ENCODE measurements around the gene DHTKD1.

Gene DHTKD1, protein sequence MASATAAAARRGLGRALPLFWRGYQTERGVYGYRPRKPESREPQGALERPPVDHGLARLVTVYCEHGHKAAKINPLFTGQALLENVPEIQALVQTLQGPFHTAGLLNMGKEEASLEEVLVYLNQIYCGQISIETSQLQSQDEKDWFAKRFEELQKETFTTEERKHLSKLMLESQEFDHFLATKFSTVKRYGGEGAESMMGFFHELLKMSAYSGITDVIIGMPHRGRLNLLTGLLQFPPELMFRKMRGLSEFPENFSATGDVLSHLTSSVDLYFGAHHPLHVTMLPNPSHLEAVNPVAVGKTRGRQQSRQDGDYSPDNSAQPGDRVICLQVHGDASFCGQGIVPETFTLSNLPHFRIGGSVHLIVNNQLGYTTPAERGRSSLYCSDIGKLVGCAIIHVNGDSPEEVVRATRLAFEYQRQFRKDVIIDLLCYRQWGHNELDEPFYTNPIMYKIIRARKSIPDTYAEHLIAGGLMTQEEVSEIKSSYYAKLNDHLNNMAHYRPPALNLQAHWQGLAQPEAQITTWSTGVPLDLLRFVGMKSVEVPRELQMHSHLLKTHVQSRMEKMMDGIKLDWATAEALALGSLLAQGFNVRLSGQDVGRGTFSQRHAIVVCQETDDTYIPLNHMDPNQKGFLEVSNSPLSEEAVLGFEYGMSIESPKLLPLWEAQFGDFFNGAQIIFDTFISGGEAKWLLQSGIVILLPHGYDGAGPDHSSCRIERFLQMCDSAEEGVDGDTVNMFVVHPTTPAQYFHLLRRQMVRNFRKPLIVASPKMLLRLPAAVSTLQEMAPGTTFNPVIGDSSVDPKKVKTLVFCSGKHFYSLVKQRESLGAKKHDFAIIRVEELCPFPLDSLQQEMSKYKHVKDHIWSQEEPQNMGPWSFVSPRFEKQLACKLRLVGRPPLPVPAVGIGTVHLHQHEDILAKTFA

GRCh38 chr10:12068449-12069269, at the start of gene DHTKD1:
Gene DHTKD1 (plus strand): TSS chr10:12068954. CDS start chr10:12069034, 80 bp downstream.
- DNase-seq (ENCODE audit: low read depth in 4 of 4, low spot score in 1 of 4), result peak; percentile 97 to 99 (median 98)

DNA sequence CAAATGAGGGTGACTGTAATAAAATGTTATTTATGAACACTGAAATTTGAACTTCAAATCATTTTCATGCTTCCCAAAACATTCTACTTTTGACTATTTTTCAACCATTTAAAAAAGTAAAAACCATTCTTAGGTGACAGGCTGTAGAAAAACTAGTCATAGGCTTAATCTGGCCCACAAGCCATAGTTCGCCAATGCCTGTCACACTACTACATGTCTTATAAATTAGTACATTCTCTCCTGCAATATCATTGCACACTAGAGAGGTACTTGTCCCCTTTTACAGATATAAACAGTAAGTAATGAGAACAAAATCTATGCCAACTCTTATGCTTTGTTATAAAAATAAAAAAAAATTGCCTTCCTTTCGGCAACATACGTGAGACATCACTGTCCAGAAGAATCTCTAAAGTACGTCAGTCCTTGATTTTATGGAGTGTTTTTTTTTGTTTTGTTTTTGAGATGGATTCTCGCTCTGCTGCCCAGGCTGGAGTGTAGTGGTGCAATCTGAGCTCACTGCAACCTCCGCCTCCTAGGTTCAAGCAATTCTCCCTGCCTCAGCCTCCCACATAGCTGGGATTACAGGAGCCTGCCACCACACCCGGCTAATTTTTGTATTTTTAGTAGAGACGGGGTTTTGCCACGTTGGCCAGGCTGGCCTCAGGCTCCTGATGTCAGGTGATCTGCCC, 49.3 kb upstream of the DHTKD1 start:
- no peak for DNase-seq (ENCODE audit: low read depth in 4 of 4, low spot score in 1 of 4)

- no peak for DNase-seq (ENCODE audit: low read depth in 4 of 4, low spot score in 1 of 4)
Observed at GRCh38 chr10:12020574-12020973, 48.2 kb upstream of the DHTKD1 start.

DNA sequence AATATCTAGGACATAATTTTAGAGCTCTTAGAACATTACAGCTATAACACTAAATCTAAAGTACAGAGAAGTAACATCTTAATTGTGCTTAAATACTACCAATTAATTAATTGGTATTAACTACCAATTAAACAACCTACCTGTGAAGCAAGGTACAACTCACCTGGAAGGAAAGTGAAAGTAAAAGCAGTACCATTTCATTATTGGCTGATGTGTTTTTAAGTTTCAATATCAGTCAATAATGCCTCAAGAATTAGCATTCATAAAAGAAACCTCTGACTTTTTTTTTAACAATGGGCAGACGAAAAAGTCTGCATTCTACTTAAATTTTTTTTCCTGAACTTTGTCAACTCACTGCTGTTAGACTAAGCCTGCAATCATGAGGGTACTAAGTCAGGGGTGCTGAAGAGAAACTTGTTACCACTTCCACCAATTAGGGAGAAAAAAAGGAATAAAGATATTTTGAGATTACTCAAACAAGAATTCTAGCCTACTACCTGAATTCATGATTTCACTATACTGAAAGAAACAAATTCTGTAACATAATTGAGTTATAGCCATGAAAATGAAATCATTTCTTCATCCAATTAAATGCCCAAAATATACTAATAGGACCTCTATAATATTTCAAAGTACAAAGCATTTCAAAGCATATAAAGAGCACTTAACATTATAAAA, 46.0 kb upstream of the DHTKD1 start:
- DNase-seq (ENCODE audit: low read depth in 4 of 4, low spot score in 1 of 4), result no peak

GRCh38 chr10:12025591-12025990, 43.2 kb upstream of the DHTKD1 start:
- DNase-seq (ENCODE audit: low read depth in 4 of 4, low spot score in 1 of 4), result no peak

DNA sequence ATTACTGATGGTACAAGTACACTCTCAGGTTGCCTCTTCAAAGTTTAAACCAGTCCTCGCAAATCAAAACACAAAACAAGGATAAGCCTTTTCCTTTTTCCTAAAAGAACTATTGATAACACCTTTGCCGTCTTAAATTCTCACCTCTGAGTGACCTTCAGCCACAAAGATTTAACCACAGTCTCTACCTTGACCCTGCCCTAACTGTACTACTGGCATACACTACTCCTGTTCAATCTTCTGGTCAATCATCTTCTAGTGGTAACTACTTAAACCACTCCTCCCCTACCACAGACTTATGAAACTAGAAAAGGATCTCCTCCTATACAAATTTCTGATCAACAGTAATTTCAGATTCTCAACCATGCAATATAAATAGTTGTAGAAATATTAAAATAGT, 41.2 kb upstream of the DHTKD1 start:
- DNase-seq (ENCODE audit: low read depth in 4 of 4, low spot score in 1 of 4), result no peak

GRCh38 chr10:12031404-12031803, 37.4 kb upstream of the DHTKD1 start:
- no peak for DNase-seq (ENCODE audit: low read depth in 4 of 4, low spot score in 1 of 4)

DNA sequence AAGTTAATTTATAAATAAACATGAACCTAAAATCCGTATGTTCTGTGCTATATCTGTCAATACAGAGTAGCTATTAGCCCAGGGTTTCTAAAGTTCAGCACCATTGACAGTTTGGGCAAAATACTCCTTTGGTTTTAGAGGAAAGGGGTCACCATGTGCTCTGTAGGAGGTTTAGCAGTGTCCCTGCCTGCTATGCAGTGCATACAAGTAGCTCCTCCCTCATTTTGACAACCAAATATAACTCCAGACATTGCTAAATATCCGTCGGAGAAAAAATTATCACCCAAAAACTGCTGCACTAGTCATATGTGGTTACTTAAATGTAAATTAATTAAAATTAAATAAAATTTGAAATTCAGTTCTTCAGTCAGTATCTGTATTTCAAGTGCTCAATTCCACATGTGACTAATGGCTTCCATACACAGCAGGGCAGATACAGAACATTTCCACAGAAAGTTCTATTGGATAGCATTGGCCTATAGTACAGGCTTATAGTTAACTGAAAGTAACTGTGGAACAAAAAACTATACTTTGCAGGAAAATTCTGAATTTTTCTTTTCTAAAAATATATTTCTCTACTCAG, 32.6 kb upstream of the DHTKD1 start:
- DNase-seq (ENCODE audit: low read depth in 4 of 4, low spot score in 1 of 4), result no peak

DNA sequence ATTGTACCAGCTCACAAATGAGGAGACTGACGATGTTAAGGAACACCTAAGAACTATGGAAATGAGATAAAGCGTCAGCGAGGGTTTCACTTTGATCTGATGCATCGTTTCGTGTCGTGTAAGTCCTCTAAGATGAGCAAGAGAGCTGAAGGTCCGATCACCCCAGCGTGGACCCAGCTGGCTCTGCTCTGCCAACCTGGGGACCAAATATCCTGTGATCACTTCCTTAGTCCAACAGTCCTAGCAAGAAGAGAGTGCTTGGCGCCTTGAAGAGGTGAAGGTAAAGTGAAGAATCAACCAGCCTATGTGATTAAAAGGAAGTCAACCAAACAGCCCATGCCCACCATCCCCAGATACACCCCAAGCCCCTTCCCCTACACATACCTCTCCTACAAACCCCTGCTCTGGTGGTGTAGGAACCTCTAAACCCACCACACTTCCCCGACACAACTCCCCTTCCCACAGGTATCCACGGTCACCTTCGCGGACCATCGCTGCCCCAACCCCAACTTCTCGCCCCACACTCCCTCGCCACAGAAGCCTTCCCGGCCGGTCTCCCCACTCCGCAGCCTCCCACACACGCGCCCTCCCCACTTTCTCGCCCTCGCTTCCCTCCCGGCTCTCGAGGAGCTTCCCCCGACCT, 26.9 kb upstream of the DHTKD1 start:
- peak in 2 of 4 experiments; percentile 1 to 14 for DNase-seq (ENCODE audit: low read depth in 4 of 4, low spot score in 1 of 4)

DNA sequence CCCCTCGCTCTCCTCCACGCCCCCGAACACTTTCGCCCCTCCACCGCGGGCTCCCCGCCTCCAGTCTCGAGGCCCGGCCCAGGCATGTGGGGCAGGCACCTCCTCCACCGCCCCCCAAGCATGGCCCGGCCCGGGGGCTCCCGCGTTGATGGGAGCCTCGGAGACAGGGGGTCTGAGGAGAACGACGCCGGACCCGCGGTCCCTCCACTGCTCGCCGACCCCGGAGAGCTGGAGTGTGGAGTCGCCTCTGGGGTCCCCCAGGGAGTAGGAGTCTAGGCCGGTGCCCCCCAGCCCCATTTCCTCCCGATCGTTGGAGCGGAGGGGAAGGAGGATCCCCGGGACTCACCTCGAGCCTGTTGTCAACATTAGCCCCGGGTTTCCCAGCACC, 26.4 kb upstream of the DHTKD1 start:
- DNase-seq (ENCODE audit: low read depth in 4 of 4, low spot score in 1 of 4), result peak; percentile 12 to 32 (median 16)

DNA sequence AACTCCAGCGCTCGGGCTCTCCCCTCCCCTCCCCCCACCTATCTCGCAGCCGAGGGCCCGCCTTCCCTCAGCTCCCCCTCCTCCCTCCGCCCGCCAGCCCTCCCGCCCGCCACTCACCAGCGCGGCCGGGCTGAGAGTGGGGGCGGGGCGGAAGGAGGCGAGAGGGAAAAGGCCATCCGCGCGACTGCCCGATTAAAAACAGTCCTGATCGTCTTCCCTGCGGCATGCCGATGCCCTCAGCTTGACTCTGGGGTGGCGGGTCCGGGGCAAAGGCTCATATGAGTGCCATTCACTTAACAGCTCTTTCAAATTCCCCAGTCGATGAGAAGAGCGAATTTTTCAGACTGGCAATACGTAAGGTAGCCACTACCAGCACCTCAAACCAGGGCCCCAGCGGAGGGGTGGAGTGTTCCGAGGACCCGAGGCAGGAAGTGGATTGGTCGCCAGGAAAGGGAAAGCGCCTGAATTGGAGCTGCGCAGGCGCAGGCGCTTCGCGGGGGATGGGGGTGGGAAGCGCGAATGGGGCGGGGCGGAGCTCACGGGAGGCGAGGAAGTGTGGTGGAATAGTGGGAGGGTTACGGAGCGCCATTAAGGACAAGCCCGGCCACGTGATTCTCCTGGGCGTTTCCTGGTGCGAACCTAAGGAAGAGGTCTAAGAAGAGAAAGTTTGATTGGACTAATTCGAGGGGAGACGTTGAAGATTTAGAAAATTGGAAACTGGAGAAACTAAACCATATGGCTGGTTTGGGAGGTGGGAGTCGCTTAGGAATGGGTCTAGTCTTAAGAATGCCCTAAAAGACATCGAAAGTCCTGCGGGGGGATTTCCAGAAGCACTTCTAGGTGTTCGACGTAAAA, 25.7 kb upstream of the DHTKD1 start, which contains the start of gene UPF2:
TSS of gene UPF2 (minus strand) at position 13 of the 855 bp plus-strand sequence. CDS start 7,386 bp downstream, outside the sequence.
- DNase-seq (ENCODE audit: low read depth in 4 of 4, low spot score in 1 of 4), result peak; percentile 94 to 99 (median 96)

DNA sequence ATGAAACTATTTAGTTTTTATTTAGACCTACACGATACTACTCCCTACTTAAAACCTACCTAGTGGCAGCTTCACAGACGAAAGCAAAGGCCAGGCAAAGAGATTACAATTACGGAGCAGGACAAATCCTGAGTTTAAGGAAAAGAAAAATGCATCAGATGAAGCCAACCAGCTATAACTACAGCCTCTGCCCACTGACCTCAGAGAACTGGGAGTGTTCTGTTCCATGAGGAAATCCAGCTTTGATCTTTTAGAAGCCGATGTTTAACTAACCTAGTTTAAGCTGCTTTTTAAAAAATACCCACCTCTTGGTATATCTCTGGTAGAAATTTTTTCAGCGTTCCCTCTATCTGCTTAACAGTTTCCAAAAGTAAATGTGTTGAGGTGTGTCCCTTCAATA, 23.2 kb upstream of the DHTKD1 start:
- no peak for DNase-seq (ENCODE audit: low read depth in 4 of 4, low spot score in 1 of 4)

DNA sequence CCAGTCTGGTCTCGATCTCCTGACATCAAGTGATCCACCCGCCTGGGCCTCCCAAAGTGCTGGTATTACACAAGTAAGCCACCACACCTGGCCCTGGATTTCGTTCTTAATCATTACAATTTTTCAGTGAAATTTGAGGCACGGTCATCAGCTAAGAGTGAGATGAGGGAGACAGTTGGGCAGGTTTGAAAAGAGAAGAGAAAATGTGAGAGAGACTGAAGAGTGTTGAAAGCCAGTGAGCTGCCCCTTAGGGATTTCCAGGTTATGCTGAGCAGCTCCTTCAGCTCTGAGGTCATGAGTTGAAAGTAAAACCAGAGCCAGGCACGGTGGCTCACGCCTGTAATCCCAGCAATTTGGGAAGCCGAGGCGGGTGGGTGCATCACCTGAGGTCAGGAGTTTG, 20.2 kb upstream of the DHTKD1 start:
- no peak for DNase-seq (ENCODE audit: low read depth in 4 of 4, low spot score in 1 of 4)

DNA sequence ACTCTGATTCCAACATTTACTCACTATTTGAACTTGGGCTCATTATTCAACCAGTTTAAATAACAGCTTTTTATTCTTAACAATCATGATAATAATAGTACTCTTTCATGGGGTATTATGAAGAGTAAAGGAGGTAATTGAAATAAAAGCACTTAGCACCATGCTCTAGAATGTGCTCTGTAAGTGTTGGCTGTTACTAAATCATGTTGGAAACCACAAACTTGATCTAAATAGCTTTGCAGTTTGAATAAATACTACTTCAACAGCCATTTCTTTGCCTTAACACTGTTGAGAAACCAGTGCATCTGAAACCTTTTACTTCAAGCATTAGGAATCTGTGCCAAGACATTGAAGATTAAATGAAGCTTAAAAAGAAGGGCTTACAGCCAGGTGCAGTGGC, 18.2 kb upstream of the DHTKD1 start:
- DNase-seq (ENCODE audit: low read depth in 4 of 4, low spot score in 1 of 4), result no peak

DNA sequence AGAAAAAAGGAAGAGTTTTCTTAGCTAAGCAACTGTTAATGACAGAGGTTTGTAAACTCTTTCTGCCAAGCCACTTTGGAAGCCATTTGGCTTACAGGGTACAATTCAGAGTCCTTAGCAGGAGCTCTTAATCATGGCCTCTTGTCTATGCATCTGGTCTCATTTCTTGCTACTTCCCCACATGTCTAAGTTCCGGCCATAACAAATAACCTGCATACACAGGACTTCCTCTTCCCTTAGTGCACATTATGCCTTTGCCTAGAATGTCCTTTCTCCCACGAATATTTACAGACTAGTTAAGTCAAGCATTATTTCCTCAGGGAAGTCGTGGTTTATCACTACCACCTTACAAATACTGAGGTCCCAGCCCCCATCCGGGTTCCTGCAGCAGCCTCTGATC, 17.5 kb upstream of the DHTKD1 start:
- DNase-seq (ENCODE audit: low read depth in 4 of 4, low spot score in 1 of 4), result no peak

DNA sequence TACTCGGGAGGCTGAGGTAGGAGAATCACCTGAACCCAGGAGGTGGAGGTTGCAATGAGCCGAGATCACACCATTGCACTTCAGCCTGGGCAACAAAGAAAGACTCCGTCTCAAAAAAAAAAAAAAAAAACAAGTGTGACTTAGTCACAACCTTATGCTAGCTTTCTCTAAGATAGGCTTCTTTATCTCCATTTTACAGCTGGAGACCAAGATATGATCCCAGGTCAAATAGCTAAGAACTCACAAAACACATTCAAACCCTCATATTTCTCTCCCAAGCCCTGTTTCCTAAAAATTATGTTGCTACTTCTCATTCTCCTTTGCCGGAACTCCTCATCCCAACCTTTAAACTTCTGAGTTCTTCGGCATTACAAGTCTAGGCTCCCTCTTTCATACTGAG, 13.0 kb upstream of the DHTKD1 start:
- no peak for DNase-seq (ENCODE audit: low read depth in 4 of 4, low spot score in 1 of 4)

DNA sequence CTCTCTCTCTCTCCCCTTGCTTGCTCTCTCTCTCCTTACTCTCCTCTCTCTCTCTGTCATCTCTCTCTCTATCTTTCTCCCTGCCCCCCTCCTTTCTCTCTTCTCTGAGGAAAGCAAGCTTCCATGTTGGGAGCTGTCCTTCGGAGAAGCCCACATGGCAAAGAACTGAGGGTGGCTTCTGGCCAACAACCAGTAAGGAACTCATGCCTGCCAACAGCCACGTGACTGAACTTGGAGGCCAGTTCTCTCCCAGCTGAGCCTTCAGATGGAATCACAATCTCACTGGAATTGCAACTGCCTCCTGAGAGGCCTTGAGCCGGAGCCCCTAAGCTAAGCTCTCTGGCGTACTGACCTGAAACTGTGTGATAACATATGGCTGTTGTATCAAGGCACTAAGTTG, 12.0 kb upstream of the DHTKD1 start:
- no peak for DNase-seq (ENCODE audit: low read depth in 4 of 4, low spot score in 1 of 4)

DNA sequence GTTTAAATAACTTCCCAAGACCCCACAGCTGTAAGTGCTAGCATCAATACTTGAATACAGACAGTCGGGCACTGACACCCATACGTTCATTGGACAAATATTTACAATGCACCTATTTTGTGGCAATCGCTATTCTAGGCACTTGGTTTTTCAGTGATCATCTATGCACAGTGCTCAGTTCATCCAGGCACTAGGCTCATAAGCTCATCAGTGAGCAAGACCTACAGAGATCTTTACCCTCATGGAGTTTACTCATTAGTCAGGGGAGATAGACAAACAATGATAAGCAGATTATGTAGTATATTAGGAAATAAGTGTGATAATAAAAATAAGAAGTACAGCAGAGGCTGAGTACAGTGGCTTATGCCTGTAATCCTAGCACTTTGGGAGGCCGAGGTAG, 7.6 kb upstream of the DHTKD1 start:
- no peak for DNase-seq (ENCODE audit: low read depth in 4 of 4, low spot score in 1 of 4)

All from stimulated activated CD4-positive, alpha-beta T cell treated with anti-CD3 and anti-CD28 coated beads, Interleukin-1b, Interleukin-23, amount 100 ng/mL, for 24 hours (primary cell).